Measurements from ENCODE around the gene LRRC71.
A peak's percentile ranks its signal among the peaks of the same experiment; 100 is the strongest.
"Not testable (repeated sequence)": the region's sequence is repeated elsewhere in the genome, so short reads cannot be mapped to it uniquely, and the experiment has no call there.

Gene LRRC71

DNA sequence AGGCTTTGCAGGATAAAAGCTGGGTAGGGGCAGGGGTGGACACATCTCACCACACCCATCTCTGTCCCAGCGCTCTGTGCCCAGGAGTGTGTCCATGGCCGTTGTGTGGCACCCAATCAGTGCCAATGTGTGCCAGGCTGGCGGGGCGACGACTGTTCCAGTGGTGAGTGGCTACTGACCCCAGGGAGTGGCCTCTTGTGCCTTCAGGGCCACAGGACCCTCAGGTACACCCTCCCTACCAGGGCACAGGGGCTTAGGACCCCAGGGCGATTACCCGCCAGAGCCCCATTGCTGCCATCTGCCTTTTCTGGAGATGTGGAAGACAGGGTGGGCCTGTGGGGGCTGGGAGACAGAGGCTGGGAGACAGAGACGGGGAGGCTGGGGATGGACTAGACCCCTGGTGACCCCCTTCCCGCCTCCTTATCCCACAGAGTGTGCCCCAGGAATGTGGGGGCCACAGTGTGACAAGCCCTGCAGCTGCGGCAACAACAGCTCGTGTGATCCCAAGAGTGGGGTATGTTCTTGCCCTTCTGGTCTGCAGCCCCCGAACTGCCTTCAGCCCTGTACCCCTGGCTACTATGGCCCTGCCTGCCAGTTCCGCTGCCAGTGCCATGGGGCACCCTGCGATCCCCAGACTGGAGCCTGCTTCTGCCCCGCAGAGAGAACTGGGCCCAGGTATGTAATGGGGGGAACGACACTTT, 14.1 kb upstream of the LRRC71 start:
- no peak for DNase-seq

DNA sequence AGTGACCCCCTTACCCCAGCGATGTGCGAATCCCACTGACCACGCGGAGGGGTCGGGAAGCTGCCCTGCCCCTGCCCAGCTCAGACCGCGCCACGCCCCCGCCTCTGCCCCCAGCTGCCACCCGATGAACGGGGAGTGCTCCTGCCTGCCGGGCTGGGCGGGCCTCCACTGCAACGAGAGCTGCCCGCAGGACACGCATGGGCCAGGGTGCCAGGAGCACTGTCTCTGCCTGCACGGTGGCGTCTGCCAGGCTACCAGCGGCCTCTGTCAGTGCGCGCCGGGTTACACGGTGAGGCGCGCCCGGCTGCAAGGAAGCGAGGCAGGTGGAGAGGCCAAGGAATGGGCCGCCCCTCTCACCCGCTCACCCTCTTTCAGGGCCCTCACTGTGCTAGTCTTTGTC, 11.9 kb upstream of the LRRC71 start:
- DNase-seq, result no peak

DNA sequence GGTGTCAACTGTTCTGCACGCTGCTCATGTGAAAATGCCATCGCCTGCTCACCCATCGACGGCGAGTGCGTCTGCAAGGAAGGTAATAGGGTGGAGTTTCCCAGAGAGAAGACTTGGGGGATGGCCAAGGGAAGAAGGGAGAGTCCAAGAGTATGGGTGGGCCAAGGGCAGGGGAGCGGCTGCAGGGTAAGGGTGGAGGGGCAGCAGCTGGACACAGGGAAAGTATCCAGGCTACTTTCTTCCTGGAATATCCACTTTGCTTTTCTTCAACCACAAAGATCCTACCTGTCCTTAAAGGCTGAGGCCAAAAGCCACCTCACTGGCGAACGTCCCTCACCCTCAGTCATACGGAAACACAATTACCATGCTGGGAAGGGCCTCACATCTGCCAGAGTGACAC, 11.5 kb upstream of the LRRC71 start:
- DNase-seq, result no peak

DNA sequence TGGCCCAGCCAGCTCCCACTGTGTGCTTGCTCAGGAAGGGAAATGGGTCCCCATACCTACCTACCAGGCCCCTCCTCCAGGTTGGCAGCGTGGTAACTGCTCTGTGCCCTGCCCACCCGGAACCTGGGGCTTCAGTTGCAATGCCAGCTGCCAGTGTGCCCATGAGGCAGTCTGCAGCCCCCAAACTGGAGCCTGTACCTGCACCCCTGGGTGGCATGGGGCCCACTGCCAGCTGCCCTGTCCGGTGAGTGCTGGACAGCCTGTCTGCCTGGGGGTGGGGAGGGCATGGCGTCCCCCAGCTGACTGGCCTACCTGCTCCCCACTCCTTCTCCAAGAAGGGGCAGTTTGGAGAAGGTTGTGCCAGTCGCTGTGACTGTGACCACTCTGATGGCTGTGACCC, 10.8 kb upstream of the LRRC71 start:
- DNase-seq, result no peak

DNA sequence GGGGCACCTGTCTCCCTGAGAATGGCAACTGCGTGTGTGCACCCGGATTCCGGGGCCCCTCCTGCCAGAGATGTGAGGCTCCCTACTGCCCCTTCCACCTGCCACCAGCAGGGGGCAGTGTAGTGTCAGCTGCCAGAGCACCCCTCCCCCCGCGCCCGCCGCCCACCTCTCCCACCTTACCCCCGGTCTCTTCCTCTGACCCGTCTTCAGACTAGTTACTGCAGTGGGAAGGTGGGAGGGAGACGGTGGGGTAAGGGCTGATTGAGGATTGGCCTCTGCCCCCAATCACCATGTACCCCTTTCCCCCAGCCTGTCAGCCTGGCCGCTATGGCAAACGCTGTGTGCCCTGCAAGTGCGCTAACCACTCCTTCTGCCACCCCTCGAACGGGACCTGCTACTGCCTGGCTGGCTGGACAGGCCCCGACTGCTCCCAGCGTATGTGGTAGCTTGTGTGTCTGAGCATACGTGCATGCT, 10.1 kb upstream of the LRRC71 start:
- DNase-seq, result peak; percentile 25 to 61

DNA sequence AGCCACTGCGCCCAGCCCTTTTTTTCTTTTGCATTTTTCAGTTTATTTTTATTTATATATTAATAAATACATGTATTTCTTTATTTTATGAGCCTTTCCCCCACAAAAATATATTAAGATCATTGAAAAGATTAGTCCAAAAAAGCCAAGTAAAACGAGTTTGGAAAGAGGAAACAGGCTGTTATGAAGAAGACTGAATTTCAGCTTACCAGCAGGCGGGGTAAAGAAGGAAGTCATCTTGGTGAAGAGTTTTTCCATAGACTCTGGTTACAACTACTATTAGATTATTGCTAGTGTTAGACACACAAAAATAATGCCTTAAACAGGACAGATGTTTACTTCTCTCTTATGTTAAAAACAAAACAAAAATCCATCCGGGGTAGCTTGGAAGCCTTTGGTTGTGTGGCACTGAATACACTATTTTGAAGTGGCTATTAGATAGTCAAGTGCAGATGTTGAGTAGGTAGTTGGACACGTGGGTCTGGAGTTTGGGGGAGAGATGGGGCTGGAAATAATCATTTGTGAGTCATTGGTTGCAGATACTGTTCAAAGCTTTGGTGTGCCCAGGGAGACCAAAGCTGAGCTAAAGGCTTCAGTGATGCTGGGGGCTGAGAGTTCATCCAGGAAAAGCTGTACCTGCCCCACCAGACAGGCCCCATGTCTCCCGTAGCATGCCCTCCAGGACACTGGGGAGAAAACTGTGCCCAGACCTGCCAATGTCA, 8.7 kb upstream of the LRRC71 start:
- no peak for DNase-seq

DNA sequence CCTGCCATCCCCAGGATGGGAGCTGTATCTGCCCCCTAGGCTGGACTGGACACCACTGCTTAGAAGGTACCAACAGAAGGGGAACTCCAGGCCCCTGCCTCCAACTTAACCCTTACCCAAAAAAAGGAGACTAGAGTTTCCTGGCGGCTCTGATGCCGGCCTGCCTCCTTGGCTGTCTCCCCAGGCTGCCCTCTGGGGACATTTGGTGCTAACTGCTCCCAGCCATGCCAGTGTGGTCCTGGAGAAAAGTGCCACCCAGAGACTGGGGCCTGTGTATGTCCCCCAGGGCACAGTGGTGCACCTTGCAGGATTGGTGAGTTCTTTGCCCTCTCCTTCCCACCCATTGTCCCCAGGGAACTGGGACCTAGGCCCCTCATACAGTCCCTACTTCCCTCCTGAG, 8.1 kb upstream of the LRRC71 start:
- DNase-seq, result no peak

DNA sequence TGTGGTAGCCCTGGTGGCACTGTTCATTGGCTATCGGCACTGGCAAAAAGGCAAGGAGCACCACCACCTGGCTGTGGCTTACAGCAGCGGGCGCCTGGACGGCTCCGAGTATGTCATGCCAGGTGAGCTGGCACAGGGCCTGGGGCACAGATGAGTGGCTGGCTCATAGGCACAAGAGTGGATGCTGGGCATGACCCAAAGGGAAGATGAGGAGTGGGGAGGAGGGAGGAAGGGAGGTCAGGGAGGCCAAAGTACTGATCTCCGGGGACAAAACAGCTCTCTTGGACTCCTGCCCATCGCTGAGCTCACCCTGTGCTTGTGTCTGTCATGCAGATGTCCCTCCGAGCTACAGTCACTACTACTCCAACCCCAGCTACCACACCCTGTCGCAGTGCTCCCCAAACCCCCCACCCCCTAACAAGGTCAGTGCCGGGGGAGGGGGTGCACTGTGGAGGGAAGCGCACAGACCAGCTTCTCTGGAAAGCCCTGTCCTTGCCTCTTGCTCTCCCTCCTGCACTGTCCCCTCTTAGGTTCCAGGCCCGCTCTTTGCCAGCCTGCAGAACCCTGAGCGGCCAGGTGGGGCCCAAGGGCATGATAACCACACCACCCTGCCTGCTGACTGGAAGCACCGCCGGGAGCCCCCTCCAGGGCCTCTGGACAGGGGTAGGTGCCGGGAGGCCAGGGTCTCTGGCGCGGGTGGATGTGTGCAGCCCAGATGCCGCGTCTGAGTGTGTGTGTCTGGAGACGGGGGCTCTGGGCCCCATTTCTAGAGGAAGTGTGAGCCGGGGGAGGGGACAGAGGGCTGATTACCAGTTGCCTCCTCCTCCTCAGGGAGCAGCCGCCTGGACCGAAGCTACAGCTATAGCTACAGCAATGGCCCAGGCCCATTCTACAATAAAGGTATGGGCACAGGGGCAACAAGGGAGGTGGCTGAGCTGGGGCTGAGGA, 7.3 kb upstream of the LRRC71 start:
- no peak for DNase-seq

DNA sequence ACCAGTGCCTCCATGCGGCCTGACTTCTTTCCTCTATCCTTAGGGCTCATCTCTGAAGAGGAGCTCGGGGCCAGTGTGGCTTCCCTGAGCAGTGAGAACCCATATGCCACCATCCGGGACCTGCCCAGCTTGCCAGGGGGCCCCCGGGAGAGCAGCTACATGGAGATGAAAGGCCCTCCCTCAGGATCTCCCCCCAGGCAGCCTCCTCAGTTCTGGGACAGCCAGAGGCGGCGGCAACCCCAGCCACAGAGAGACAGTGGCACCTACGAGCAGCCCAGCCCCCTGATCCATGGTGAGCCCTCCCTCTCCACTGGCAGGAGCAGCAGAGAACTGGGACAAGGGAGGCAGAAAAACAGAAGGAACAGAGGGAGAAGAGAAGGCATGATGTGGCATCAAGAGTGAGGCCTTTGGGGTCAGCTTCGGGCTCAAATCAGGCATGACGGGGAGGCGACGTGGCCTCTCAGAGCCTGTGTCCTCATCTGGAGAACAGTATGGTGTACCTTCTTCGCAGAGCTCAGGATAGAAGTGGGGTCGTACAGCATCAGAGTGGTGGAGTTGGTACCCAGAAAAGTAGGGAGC, 6.5 kb upstream of the LRRC71 start:
- DNase-seq, result no peak

DNA sequence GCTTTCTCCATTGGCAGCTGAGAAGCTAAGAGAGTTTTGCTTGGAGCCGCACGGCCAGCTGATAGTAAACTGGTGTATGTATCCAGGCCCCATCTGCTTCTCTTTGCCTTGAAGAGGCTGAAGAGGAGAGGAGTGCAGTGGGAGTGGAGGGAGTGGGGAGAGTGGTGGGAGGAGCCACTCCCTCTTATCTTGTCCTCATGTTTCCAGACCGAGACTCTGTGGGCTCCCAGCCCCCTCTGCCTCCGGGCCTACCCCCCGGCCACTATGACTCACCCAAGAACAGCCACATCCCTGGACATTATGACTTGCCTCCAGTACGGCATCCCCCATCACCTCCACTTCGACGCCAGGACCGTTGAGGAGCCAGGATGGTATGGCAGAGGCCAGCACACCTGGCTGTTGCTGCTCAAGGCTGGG, 6.0 kb upstream of the LRRC71 start:
- no peak for DNase-seq

DNA sequence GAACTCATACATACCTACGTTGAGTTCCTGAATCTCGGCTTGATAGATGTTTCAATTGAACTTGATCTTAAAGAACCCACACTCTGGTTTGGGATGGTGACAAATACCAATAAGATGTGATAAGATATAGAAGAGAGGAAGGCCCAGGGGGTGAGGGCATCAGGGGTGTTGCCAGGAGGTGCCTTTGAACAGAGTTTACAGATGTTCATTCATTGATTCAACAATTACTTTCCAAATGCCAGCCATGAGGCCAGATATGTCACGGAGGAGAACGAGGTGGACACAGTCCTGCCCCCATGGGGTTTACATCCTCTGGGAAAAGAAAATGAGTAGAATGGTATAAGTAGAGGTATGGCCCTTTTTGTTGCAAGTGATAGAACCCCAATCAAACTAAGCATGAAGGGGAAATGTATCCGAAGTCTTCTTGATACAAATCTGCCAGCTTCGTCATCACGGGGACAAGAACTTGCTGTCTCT, 659 bp downstream of the LRRC71 start:
- DNase-seq, result no peak

DNA sequence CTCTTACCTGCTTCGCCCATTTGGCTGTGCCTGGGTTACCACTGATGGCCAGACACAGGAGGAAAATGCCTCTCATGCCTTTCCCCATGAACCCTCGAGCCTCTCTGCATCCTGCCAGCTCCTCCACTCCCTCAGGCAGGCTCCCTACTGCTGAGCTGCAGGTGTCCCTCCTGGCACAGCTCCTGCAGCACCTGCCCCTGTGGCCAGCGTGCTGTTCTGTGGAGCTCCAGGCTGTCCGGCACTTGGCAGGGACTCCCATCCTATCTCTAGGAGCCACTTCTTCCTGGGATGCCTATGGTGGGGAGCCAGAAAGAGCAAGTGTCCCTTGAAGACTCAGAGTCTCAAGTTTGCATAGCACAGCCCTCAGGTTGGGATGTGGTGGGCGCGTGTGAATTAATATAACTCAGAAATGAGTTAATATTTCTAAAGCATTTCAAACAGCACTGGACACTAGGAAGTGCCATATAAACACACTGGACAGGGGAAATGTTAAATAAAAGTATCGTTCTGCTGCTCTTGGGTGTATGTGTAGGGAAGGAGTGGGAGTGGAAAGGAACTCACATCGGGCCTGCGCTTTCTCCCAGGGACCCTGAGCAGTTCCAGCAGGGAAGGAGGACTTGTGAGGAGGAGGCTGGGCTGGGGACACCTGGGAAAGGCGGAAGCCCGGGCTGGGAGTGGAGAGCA, 2.7 kb downstream of the LRRC71 start:
- no peak for DNase-seq

DNA sequence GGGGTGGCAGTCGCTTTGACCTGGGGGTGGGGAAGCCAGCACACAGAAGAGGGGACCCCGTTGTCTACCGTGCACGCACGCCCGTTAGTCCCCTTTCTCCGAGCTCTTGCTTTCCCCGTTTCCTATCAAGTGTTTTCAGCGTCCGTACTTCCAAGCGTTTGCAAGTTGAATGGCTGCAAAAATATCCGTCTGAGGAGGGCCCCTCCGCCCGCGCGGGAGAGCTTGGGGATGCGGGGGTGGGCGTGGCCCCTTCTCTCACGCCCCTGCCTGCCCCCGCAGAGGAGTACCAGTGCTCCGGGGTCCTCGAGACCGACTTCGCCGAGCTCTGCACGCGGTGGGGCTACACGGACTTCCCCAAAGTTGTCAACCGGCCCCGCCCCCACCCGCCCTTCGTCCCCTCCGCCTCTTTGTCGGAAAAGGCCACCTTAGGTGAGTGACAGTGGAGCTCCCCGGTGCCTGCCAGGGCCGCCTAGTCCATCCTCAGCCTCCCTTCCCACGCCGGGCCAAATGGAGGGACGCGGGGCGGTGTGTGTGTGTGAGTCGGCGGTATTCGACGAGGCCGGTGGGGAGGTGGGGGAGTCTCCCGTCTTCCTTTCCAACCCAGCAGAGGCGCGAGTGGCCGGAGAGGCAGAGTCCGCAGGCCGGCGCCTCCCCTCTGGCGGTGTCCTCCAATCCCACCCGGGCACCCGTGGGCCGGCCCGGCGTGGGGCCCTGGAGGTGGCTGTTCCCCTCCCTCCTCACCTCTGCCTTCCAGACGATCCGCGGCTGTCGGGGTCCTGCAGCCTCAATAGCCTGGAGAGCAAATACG, 3.4 kb downstream of the LRRC71 start:
- no peak for DNase-seq

DNA sequence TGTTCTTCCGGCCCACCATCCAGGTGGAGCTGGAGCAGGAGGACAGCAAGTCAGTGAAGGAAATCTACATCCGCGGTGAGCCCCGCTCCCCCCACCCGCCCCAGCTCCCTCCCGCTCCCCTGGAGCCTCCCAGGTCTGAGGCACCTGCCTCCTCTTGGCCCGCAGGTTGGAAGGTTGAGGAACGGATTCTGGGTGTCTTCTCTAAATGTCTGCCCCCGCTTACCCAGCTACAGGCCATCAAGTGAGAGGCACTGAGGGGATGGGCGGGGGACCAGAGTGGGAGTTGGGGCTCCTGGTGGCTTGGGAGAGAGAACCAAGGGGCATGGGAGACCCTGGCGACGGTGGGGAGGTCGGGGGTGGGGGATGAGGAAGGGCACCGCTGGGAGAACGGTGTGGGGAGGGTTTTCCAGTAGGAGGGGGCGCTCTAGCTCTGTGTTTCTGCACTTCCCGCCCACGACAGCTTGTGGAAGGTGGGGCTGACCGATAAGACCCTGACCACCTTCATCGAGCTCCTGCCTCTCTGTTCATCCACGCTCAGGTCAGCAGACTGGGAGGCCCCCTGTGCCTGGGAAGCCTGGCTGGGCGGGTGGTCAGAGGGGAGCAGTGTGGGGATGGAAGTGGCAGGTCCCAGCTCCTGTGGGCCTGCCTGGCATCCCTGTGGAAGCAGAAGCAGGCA, 4.2 kb downstream of the LRRC71 start:
- DNase-seq, result no peak

DNA sequence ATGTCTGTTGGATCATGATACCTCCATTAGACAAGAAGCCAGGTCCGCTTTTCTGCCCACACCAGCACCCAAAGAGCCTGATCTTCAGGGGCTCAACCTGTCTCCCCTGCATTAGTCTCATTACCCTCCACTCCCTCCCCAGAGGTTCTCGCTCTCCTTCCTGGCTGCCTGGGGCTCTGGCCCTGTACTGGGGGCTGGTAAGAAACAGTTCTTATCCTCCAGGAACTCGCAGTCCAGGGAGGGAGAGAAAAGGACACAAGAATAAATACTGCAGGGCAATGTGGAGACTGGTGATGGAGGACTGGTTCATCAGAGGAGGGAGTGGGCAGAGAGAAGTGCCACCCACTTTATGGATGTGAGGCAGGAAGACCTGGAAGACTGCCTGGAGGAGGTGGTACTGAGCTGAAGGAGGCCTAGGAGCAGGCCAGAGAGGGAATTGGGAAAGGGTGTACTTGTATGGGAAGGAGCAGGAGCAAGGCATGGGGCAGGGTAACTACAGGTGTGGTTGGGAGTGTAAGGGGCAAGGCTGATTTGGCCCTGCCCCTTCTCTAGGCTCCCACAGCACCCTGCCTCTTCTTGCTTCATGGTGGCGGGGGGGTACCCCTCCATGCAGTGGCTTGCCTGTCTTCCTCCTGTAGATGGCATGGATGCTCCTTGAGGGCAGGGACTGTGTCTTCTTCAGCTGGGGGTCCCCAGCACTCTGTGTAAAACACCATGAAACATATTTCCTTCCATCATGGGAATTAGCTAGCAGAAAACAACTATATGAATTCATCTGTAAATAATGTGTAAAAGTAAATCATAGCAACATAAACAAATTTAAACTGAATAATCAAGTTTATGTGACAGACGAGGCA, 5.0 kb downstream of the LRRC71 start:
- DNase-seq, result no peak

DNA sequence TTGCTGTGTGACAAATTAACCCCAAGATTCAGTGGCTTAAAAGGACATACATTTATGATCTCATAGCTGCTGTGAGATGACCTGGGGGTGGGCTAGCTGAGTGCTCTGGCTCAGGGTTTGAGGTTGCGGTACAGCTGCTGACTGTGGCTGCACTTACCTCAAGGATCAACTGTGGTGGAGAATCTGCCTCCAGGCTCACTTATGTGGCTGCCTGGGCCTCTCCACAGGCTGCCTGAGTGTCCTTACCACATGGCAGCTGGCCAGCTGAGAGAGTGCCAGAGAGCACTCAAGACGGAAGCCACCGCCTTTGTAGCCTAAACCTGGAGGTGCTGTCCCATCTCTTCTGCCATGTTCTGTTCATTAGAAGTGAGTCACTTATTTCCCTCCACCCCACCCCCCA, 5.7 kb downstream of the LRRC71 start:
- peak in 1 of 2 experiments; percentile 15 for DNase-seq

DNA sequence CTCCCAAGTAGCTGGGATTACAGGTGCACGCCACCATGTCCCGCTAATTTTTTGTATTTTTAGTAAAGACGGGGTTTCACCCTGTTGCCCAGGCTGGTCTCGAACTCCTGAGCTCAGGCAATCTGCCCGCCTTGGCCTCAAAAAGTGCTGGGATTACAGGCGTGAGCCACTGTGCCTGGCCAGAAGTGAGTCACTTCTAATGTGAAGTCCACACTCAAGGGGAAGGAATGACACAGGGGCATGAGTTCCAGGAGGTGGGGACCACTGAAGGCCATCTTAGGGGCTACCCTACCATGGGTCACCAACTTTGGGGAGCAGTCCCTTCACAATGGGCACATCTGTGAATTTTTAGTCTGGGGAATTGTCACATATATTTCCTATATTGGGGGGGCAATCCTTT, 6.3 kb downstream of the LRRC71 start:
- not testable (repeated sequence) for DNase-seq

DNA sequence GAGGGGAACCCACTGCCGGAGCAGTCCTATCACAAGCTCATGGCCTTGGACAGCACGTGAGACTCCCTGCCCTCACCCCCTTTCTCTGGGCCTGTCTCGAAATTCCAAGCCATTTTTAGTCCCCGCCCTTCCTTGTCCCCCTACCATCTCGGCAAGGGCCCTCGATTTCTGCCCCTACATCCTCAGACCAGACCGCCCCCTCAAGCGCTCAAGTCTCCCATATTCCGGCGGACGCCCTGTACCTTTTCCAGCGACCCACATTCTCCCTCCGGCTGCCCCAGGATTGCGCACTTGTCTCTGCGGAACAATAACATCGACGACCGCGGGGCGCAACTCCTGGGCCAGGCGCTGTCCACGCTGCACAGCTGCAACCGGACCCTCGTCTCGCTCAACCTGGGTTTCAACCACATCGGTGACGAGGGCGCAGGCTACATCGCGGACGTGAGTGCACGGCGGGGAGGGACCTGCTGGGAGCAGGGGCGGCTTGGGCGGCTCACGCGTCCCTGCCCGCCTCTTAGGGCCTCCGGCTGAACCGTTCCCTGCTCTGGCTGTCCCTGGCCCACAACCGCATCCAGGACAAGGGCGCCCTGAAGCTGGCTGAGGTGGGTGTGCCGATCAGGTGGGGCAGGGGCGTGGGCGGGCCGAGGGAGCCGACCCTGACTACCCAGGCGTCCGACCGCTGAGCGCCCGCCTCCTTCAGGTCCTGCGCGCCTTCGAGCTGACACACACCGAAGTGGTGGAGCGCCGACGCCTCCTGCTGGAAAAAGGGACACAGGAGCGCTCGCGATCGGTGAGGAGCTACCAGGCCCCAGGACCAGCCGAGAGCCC, 7.0 kb downstream of the LRRC71 start:
- DNase-seq, result peak; percentile 57 to 67

Data from stimulated activated CD4-positive, alpha-beta T cell treated with anti-CD3 and anti-CD28 coated beads, Interleukin-4, amount 100 ng/mL, for 4 hours (primary cell).